HG02840 (cell line): ENCODE results near the gene IFITM10.

Source experiments
- ATAC-seq: cut with Tn5 transposase; IDR thresholded peaks from one replicate; pipeline ENCODE4 v1.9.1; 2021; ENCODE audit warnings: mild to moderate bottlenecking, moderate library complexity, moderate number of reproducible peaks; ENCODE audit not compliant: unreplicated experiment, low FRiP score

IFITM10 gene

GRCh38 chr11:1763796-1764661, 13.6 kb upstream of the IFITM10 start, which contains the start of gene CTSD:
TSS of gene CTSD (minus strand) at chr11:1763927. CDS start at chr11:1763859, 68 bp downstream.
- peak; percentile 68 for ATAC-seq

DNA sequence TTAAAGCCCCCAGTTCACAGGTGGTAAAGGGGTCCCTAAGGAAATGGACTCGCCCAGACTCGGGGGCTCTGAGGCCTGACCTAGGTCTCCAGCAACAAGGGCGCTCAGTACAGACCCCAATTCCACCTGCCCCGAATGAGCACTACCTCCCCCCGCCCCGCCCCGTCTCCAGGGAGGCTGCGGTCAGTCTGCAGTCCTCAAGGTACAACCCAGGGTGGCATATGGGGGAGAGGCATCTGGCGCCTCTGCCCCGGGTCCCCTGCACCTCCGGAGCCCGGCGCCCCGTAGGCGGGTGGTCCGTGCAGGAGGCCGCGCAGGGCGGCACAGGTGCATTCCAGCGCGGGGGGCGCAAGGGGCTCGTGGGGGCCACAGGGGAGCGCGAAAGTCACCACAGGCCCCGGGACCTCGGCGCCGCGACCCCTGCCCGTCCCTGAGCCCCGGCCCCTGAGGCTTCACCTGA, 13.0 kb upstream of the IFITM10 start:
- ATAC-seq = peak; percentile 9

DNA sequence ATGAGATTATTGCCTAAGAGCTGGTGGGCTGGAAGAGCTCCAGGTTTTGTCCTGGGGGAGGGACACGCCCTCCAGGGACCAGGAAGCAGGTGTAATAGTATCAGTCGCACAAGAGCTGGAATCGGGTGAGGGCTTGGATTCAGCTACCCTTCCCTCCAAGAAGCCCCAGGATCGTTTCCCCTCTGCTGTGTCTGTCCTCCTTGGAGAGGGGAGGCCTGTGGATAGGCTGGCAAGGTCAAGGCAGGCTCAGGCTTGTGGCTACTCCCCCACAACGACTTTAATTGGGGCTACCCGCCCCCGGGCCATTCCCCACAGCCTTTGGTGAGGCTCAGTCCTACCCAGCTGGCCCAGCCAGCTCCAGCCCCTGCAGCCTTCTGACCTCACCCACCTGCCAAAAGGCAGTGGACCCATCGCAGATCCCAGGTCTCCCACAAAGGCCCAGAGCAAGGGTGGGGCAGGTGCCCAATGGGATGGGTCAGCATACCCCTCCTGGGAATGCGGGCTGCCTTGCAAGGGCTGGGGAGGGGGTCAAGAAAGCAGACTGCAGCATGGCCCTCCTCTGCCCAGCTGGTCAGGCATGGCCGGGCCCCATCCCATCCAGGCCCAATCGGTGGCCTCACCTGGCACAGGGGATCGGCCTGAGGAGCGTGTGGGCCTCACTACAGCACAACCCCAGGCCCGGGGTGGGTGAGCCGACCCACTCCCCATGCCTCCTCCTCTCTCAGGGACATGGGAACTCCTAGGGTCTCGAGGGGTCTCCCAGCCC, 12.3 kb upstream of the IFITM10 start:
- ATAC-seq = no peak

DNA sequence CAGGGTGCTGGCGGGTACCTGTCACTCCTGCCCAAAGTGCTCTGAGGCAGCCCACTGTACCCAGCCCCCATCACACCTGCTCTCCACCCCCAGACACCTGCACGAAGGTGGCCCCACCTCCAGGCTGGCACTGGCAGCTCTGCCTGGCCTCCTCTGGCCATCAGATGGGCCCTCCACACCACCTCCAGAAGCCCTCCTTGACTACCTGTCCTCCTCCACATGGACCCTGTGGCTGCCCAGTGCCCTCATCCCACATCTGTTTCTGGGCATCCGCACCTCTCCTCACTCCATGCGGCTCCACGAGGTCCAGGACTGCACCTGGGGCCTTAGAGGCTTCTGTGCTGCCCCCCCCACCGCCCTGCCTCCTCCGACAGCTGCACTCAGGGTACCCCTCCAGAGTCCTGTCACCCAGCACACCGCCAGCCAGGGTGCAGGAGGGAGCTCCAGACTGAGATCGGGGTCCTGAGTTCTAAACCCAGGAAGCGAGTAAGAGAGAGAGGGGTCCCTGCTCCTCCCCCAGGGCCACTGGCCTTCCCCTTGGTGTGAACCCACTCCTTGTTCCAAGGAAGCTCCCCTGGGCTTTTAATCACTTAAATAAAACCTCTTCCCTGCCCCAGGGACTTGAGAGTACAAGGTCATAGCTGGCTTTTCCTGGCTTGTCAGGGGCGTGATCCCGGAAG, 11.6 kb upstream of the IFITM10 start:
- no peak for ATAC-seq

GRCh38 chr11:1761110-1761856, 10.9 kb upstream of the IFITM10 start:
- no peak for ATAC-seq

GRCh38 chr11:1760351-1761109, 10.1 kb upstream of the IFITM10 start:
- ATAC-seq = no peak

GRCh38 chr11:1759851-1760220, 9.4 kb upstream of the IFITM10 start:
- no peak for ATAC-seq

- no peak for ATAC-seq
Observed at GRCh38 chr11:1759151-1759850, 8.9 kb upstream of the IFITM10 start.

GRCh38 chr11:1758611-1759150, 8.3 kb upstream of the IFITM10 start:
- no peak for ATAC-seq

DNA sequence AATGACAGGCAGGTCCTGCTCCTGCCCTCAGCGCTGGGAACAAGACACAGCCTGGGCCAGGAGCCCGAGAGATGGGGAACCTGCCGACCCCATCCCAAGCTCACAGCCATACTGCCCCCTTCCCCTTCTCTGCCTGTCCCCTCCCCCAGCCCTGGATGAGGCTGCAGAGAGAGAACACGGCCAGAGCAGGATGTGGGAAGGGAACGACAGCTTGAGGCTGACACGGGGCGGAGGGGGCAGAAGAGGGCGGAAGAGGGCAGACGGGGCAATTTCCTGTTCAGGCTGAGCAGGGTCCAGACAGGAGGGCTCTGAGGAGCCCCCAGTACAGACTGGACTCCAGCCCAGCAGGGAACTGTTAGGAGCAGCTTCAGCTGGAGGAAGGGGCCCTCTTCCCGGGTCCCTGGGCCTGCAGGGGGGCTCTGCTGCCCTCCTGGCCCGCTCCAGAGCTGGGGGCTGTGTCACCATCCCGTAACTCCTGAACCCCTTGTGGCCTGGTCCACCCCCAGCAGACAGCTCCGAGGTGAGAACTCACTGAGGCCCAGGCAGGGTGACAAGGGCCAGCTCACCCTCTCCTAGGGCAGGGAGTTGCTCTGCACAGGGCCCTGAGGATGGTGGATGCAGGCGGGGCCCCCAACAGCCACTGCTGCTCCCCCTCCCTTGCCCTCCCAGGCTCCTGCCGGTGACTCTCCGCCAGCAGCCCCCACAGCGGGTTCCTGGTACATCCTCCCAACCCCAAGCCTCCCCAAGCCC, 7.6 kb upstream of the IFITM10 start:
- no peak for ATAC-seq

DNA sequence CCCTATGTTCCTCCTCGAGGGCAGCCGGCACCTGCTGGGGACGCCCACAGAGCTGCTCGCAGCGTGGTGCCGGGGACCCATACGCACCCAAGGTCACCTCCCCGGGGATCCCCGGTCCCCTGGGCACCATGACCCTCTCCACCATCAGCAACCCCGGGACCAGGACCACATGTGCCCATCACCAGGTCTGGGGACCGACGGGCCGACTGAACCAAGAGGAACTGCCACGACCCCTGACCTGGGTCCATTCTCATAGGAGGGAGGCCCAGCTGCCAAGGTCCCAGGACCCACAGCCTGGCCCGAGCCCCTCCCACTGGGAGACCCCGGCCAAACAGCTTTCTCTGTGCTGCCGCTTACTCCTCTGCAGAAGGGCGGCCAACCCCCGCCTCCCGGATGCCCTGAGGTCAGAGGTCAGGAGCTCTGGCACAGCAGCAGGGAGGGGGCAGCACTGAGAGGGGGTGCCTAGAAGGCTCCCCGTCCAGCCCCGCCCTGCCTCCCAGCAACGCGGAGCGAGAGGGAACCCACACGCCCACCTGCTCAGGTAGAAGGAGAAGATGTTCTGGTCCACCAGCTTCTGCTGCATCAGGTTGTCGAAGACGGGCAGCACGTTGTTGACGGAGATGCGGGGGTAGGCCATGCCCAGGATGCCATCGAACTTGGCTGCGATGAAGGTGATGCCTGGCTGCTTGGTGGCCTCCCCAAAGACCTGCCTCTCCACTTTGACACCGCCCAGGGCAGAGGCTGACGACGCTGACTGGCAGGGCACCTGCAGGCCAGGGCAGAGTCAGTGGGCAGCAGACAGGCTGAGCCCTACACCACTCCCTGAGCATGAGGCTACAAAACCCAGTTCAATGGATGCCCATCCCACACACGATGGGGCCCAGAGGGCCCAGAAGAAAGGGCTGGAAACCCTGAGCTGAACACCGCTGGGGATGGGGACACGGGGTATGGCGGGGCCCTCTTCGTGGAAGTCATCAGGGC, 6.7 kb upstream of the IFITM10 start:
- ATAC-seq = no peak

DNA sequence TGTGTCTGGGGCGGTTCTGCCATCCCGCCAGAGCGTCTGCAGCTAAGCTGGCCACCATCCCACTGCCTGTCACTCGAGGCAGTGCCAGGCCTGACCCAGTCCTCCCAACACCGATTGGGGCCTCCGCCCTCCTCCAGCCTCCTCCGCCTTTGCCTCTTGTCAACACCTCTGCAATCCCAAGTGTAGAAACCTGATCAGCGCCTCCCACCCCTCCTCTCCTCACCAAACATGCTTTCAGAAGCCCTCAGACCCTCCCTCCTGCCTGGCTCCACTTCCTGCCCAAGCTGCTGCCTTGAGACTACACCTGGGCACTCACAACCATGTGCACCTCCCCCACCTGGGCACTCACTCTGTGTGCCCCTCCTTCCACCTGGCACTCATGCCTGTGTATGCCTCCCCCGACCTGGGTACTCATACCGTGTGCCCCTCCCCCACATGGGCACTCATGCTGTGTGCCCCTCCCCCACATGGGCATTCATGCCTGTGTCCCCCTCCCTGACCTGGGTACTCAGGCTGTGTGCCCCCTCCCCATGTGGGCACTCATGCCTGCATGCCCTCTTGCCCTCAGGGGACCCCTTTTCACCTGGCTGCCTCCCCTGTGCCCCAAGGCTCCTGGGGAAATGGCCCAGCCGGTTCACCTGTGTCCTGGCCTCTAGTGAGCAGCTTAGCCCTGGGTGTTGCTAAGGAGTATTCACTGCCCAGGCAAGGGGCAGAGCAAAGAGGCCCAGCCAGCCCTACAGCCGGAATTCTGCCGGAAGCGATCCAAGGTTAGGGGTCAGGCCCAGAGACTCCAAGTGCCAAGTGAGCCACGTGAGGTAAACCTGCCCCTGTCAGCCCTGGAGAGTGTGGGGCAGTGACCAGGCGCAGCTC, 5.5 kb upstream of the IFITM10 start:
- no peak for ATAC-seq

GRCh38 chr11:1755344-1755691, 4.9 kb upstream of the IFITM10 start:
- ATAC-seq = no peak

DNA sequence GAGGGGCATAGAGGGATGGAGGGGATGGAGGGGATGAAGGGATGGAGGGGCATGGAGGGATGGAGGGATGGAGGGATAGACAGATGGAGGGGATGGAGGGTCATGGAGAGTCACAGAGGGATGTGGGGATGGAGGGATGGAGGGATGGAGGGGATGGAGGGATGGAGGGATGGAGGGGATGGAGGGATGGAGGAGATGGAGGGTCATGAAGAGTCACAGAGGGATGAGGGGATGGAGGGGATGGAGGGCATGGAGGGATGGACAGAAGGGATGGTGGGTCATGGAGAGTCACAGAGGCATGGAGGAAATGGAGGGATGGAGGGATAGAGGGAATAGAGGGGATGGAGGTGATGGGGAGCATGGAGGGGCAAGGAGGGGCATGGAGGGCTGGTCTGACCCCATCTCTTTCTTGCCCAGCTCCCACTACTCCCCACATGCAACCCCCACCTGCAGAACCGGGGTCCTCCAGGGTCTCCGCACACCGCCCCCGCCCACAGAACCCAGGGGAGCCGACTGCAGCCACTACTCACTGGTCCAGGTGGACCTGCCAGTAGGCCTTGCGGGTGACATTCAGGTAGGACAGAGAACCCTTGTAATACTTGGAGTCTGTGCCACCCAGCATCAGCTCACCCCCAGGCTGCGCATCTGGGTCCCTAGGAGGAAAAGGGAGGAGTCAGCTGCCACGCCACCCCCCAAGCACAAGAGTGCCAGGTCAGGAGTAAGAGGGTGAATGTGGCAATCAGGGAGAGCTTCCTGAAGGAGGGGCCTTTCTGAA, 4.2 kb upstream of the IFITM10 start:
- no peak for ATAC-seq

DNA sequence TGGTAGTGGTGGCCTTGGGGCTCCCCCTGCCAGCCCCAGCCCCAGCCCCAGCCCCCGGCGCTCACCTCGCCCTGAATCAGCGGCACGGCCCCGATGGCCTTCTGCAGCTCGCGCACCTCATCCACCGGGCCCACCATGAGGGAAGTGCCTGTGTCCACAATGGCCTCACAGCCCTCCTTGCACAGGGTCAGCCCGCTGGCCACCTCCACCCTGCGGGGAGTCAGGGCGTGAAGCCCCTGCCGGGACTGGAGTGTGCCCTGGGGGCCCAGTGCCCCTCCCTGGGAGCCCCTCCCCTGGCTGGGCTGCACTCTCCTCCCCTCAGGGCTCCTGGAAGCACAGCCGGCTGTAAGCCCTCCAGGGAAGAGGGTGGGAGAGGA, 3.5 kb upstream of the IFITM10 start:
- ATAC-seq = no peak
